Measurements from ENCODE around the gene CREB3L1. TPM values are rescaled to one million over a fixed set of nuclear protein-coding genes. Genes with fewer than 3 reads are reported as not detected.
A peak's percentile ranks its signal among the peaks of the same experiment; 100 is the strongest.

CREB3L1 gene
- total RNA-seq, 1 experiment from 2014 or later = not detected

- intact Hi-C loops (cut with micrococcal nuclease) = no loop called here
- DNase-seq (ENCODE audit: unreplicated experiment) = no peak
- H3K4me1 Mint-ChIP-seq (ENCODE audit: insufficient read depth, unreplicated experiment) = peaks cover 16% of the 10 kb centered on the region
- BruUV-seq (replicated peaks) = no TSS peak
- no peaks in the 10 kb centered on the region for H3K36me3 Mint-ChIP-seq (ENCODE audit: insufficient read depth, unreplicated experiment)
- no peak overlapping the region for H3K4me3 Mint-ChIP-seq (ENCODE audit: unreplicated experiment)
- H3K27me3 Mint-ChIP-seq (ENCODE audit: insufficient read depth, unreplicated experiment) = no peaks in the 10 kb centered on the region
- no peaks in the 10 kb centered on the region for H3K9me3 Mint-ChIP-seq (ENCODE audit: unreplicated experiment)
- TF ChIP-seq CTCF (IDR thresholded peaks at IDR 0.05; ENCODE audit: unreplicated experiment) = no peak
- CTCF ChIA-PET = interaction anchor here (0.6 to 3.1 kb wide), 5 partner anchors 11 to 1218 kb away, joined by 3 to 23 read pairs (median 3); no protein-coding TSS in a partner anchor
- H3K27ac Mint-ChIP-seq (ENCODE audit: low read depth, unreplicated experiment) = peak overlapping the region; percentile 93
- POLR2A ChIA-PET = no interaction called here
Measured at GRCh38 chr11:46362156-46363030, 84.9 kb downstream of the CREB3L1 start.

- intact Hi-C loops (cut with micrococcal nuclease) = no loop called here
- H3K27ac Mint-ChIP-seq (ENCODE audit: low read depth, unreplicated experiment) = peak overlapping the region; percentile 93
- H3K9me3 Mint-ChIP-seq (ENCODE audit: unreplicated experiment) = no peaks in the 10 kb centered on the region
- ChIA-PET CTCF (interaction anchor here (0.8 to 1.9 kb wide), 2 partner anchors 9 to 26 kb away, joined by 3 to 6 read pairs; no protein-coding TSS in a partner anchor), POLR2A (no interaction called here)
- no peak overlapping the region for H3K4me3 Mint-ChIP-seq (ENCODE audit: unreplicated experiment)
- H3K27me3 Mint-ChIP-seq (ENCODE audit: insufficient read depth, unreplicated experiment) = no peaks in the 10 kb centered on the region
- peaks cover 10% of the 10 kb centered on the region for H3K4me1 Mint-ChIP-seq (ENCODE audit: insufficient read depth, unreplicated experiment)
- BruUV-seq (replicated peaks) = no TSS peak
- DNase-seq (ENCODE audit: unreplicated experiment) = no peak
- peaks cover under 1% of the 10 kb centered on the region for H3K36me3 Mint-ChIP-seq (ENCODE audit: insufficient read depth, unreplicated experiment)
- TF ChIP-seq CTCF (IDR thresholded peaks at IDR 0.05; ENCODE audit: unreplicated experiment) = no peak
Measured at GRCh38 chr11:46363031-46363407, 85.6 kb downstream of the CREB3L1 start.

GRCh38 chr11:46363455-46364005 lies 86.1 kb downstream of the CREB3L1 start:
- H3K4me1 Mint-ChIP-seq (ENCODE audit: insufficient read depth, unreplicated experiment) = peaks cover 10% of the 10 kb centered on the region
- intact Hi-C loops (cut with micrococcal nuclease) = no loop called here
- peak; percentile 69 for DNase-seq (ENCODE audit: unreplicated experiment)
- POLR2A ChIA-PET = interaction anchor here (0.5 kb wide), 1 partner anchor 149 kb away, joined by 3 read pairs; no protein-coding TSS in a partner anchor
- CTCF ChIA-PET = interaction anchor here (0.5 to 1.9 kb wide), 4 partner anchors 8 to 295 kb away, joined by 3 to 6 read pairs (median 3); no protein-coding TSS in a partner anchor
- H3K36me3 Mint-ChIP-seq (ENCODE audit: insufficient read depth, unreplicated experiment) = peaks cover 6% of the 10 kb centered on the region
- peak overlapping the region; percentile 93 for H3K27ac Mint-ChIP-seq (ENCODE audit: low read depth, unreplicated experiment)
- no peak overlapping the region for H3K4me3 Mint-ChIP-seq (ENCODE audit: unreplicated experiment)
- BruUV-seq (replicated peaks) = no TSS peak
- TF ChIP-seq CTCF (IDR thresholded peaks at IDR 0.05; ENCODE audit: unreplicated experiment) = no peak
- no peaks in the 10 kb centered on the region for H3K27me3 Mint-ChIP-seq (ENCODE audit: insufficient read depth, unreplicated experiment)
- H3K9me3 Mint-ChIP-seq (ENCODE audit: unreplicated experiment) = no peaks in the 10 kb centered on the region

DNA sequence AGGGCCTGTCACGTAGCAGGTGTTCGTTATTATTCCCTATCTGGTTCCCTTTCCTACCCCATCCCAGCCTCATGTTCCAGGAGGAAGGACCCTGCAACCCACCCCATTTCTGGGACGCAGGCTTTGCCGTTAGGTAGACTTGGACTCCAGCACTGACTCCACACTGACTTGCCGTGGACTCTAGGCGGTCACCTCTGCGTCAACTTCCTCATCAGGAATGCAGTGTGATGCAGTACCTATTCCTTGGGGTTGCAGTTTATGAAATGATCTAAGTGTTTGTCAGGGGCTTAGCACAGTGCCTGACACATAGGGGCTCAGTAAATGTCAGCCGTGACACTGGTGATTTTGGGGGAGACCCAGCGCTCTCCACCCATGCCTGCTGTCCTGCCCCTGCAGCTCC lies 86.6 kb downstream of the CREB3L1 start:
- DNase-seq (ENCODE audit: unreplicated experiment) = no peak
- H3K36me3 Mint-ChIP-seq (ENCODE audit: insufficient read depth, unreplicated experiment) = peaks cover 11% of the 10 kb centered on the region

More for the DNA sequence above, 86.6 kb downstream of the CREB3L1 start:
- no peak for TF ChIP-seq CTCF (IDR thresholded peaks at IDR 0.05; ENCODE audit: unreplicated experiment)
- Mint-ChIP-seq H3K9me3 (ENCODE audit: unreplicated experiment) (no peaks in the 10 kb centered on the region), H3K4me3 (ENCODE audit: unreplicated experiment) (no peak overlapping the region), H3K27me3 (ENCODE audit: insufficient read depth, unreplicated experiment) (no peaks in the 10 kb centered on the region), H3K27ac (ENCODE audit: low read depth, unreplicated experiment) (no peak overlapping the region), H3K4me1 (ENCODE audit: insufficient read depth, unreplicated experiment) (peaks cover 10% of the 10 kb centered on the region)
- BruUV-seq (replicated peaks) = no TSS peak
- ChIA-PET CTCF (interaction anchor here (0.5 to 1.9 kb wide), 3 partner anchors 13 to 294 kb away, joined by 3 to 6 read pairs (median 3); no protein-coding TSS in a partner anchor), POLR2A (interaction anchor here (0.5 kb wide), 1 partner anchor 149 kb away, joined by 3 read pairs; no protein-coding TSS in a partner anchor)
- intact Hi-C loops (cut with micrococcal nuclease) = no loop called here

All from MCF 10A (cell line).